ENCODE data around the gene KRT17.
"Not testable (repeated sequence)": the region's sequence is repeated elsewhere in the genome, so short reads cannot be mapped to it uniquely, and the experiment has no call there.

The KRT17 gene

GRCh38 chr17:41653892-41654677, 29.7 kb upstream of the KRT17 start:
- DNase-seq = no peak

GRCh38 chr17:41653421-41653820, 29.0 kb upstream of the KRT17 start:
- DNase-seq = no peak

- no peak for DNase-seq
These were observed 28.1 kb upstream of the KRT17 start for GRCh38 chr17:41652461-41652970.

GRCh38 chr17:41651625-41652460, 27.5 kb upstream of the KRT17 start:
- no peak for DNase-seq

- DNase-seq = no peak
These were observed 26.6 kb upstream of the KRT17 start for GRCh38 chr17:41650794-41651624.

GRCh38 chr17:41649923-41650519, 25.6 kb upstream of the KRT17 start:
- DNase-seq = no peak

- peak; percentile 91 for DNase-seq
These were observed 24.2 kb upstream of the KRT17 start for GRCh38 chr17:41648411-41649195.

GRCh38 chr17:41647940-41648410, 23.6 kb upstream of the KRT17 start:
- DNase-seq = peak; percentile 88

- no peak for DNase-seq
These were observed 22.9 kb upstream of the KRT17 start for GRCh38 chr17:41647038-41647813.

- DNase-seq = no peak
These were observed 18.1 kb upstream of the KRT17 start for GRCh38 chr17:41642252-41643156.

GRCh38 chr17:41640596-41640995, 16.2 kb upstream of the KRT17 start:
- DNase-seq = not testable (repeated sequence)

- DNase-seq = no peak
These were observed 15.4 kb upstream of the KRT17 start for GRCh38 chr17:41639492-41640473.

GRCh38 chr17:41638941-41639340, 14.6 kb upstream of the KRT17 start:
- no peak for DNase-seq

GRCh38 chr17:41638194-41638593, 13.8 kb upstream of the KRT17 start:
- DNase-seq = no peak

- no peak for DNase-seq
These were observed 12.3 kb upstream of the KRT17 start for GRCh38 chr17:41636652-41637051.

- DNase-seq = no peak
These were observed 11.0 kb upstream of the KRT17 start for GRCh38 chr17:41635121-41636097.

- no peak for DNase-seq
These were observed 10.3 kb upstream of the KRT17 start for GRCh38 chr17:41634639-41635038.

All from OCI-M1 (cell line).